Measurements from ENCODE around the gene VPS51. TPM values are rescaled to one million over a fixed set of nuclear protein-coding genes. Genes with fewer than 3 reads are reported as not detected.

VPS51 gene
- total RNA-seq (2013): 83.5 TPM
- polyA plus RNA-seq: 10 to 100 TPM; 37.2 to 77.3 (median 39.4) TPM
- polyA minus RNA-seq: 95.6 and 155 TPM in 2 replicates
- total RNA-seq: 16.0 to 78.5 (median 62.0) reads per million in 11 experiments

GRCh38 chr11:65095974-65096806 is at the start of gene VPS51:
TSS of gene VPS51 (plus strand) at chr11:65096214. CDS start at chr11:65096251, 37 bp downstream.
- Mint-ChIP-seq H3K9me3 (peaks cover 0 to 2% (median 0%) of the 10 kb centered on the region in 7 donors), H3K27me3 (ENCODE audit: low read depth in 3 of 3) (peaks cover 0 to 3% (median 0%) of the 10 kb centered on the region in 3 donors), H3K27ac (peak within 1 kb of the TSS; percentile 86 to 98 (median 95)), H3K4me1 (peaks cover 15% of the 10 kb centered on the region), H3K36me3 (peaks cover 9 to 10% of the 10 kb centered on the region in 2 donors), H3K4me3 (peak within 1 kb of the TSS; percentile 94 to 95)
- Histone ChIP-seq H4K20me1 (ENCODE audit: insufficient read depth, low read length) (peaks cover 4% of the 10 kb centered on the region), H3K79me2 (ENCODE audit: insufficient read depth, low read length) (peaks cover 29% of the 10 kb centered on the region), H3K4me2 (replicated peaks; ENCODE audit: extremely low read depth, low read length, poor library complexity, severe bottlenecking) (peak within 1 kb of the TSS; percentile 82), H3K9me3 (replicated peaks in 1 of 2; ENCODE audit: control insufficient read depth in 1 of 2, insufficient read depth in 1 of 2, low read length in 2 of 2) (no peaks in the 10 kb centered on the region), H3K36me3 (replicated peaks in 1 of 2; ENCODE audit: control insufficient read depth in 1 of 2, insufficient read depth in 2 of 2, low read length in 2 of 2) (peaks cover 6 to 9% of the 10 kb centered on the region in 2 donors), H3K4me1 (ENCODE audit: control insufficient read depth in 1 of 2, insufficient read depth in 2 of 2, low read length in 2 of 2) (peaks cover 9 to 19% of the 10 kb centered on the region in 2 donors), H3K9ac (ENCODE audit: insufficient read depth, low read length, poor library complexity, severe bottlenecking) (peak within 1 kb of the TSS; percentile 91), H3K27ac (ENCODE audit: low read depth in 1 of 2, low read length in 2 of 2) (peak within 1 kb of the TSS; percentile 66 to 88), H2AFZ (ENCODE audit: insufficient read depth, low read depth, low read length, poor library complexity, severe bottlenecking) (peak within 1 kb of the TSS; percentile 95), H3K4me3 (replicated peaks in 1 of 3; ENCODE audit: low read depth in 2 of 3, low read length in 3 of 3) (peak within 1 kb of the TSS; percentile 74 to 95 (median 85)), H3K27me3 (ENCODE audit: control insufficient read depth in 2 of 2, insufficient read depth in 2 of 2, low read length in 2 of 2) (no peaks in the 10 kb centered on the region)
- intact Hi-C loops (cut with micrococcal nuclease): loop anchor here in 1 of 2 donors (1.0 kb wide), 1 partner anchor 12 kb away; the partner anchor contains the start of genes CDCA5 and ZFPL1
- DNase-seq: peak; percentile 83 to 90 (median 88)
- TF ChIP-seq, protein P1, sequence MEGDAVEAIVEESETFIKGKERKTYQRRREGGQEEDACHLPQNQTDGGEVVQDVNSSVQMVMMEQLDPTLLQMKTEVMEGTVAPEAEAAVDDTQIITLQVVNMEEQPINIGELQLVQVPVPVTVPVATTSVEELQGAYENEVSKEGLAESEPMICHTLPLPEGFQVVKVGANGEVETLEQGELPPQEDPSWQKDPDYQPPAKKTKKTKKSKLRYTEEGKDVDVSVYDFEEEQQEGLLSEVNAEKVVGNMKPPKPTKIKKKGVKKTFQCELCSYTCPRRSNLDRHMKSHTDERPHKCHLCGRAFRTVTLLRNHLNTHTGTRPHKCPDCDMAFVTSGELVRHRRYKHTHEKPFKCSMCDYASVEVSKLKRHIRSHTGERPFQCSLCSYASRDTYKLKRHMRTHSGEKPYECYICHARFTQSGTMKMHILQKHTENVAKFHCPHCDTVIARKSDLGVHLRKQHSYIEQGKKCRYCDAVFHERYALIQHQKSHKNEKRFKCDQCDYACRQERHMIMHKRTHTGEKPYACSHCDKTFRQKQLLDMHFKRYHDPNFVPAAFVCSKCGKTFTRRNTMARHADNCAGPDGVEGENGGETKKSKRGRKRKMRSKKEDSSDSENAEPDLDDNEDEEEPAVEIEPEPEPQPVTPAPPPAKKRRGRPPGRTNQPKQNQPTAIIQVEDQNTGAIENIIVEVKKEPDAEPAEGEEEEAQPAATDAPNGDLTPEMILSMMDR (IDR thresholded peaks at IDR 0.05): no peak
- under 1% methylated on average over 31 of the region's 52 CpGs for WGBS (ENCODE audit: insufficient coverage)

DNA sequence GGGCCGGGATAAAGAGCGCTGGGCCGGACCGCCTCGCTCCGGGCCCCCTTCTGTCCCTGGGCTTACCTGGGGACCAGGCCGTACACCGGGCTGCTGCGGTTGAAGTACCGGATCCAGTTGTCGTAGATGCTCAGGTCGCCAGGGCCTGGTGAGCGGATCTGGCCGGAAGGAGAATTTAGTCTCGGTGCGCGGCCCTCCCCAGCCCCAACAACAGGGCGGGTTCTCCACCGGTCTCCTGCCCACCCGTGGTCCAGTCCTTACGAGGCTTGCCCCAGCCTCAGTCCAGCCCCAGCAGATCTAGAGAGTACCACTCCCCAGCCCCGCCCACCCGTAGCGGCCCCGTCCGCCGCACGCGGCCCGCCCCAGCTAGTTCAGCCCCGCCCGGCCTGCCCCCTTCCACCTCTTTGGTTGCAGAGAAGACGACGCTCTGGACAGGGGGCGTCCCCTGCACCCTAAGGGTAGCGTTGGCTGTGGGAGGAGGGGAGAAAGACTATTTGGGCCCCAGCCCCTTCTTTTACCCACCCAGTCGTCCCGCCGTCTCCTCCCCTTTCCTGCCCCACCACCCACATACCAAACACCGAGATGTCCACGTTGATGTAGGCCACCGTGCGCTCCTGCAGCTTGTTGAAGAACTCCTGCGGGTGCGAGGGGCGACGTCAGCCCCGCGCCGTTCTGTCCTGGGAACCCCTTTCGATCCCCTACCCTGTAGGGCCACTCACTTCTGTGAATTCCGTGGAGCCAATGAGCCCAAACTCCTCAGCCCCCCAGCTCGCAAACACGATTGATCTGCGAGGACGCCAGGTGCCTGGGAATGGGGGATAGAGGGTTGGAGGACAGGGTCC is 48.2 kb upstream of the VPS51 start:
- peaks cover 4% of the 10 kb centered on the region for H4K20me1 ChIP-seq (ENCODE audit: insufficient read depth, low read length)
- intact Hi-C loops (cut with micrococcal nuclease): no loop called here
- Mint-ChIP-seq H3K9me3 (no peaks in the 10 kb centered on the region), H3K27me3 (ENCODE audit: low read depth in 3 of 3) (peaks cover 0 to 10% (median 3%) of the 10 kb centered on the region in 3 donors), H3K27ac (peak overlapping the region in 2 of 7 donors; percentile 67 to 68), H3K36me3 (peaks cover 0 to 14% of the 10 kb centered on the region in 2 donors), H3K4me3 (peak overlapping the region; percentile 88 to 94), H3K4me1 (peaks cover 37% of the 10 kb centered on the region)
- peak overlapping the region; percentile 95 for H2AFZ ChIP-seq (ENCODE audit: insufficient read depth, low read depth, low read length, poor library complexity, severe bottlenecking)
- WGBS (ENCODE audit: insufficient coverage): 16% methylated on average over 38 of the region's 56 CpGs
- no peak overlapping the region for H3K27ac ChIP-seq (ENCODE audit: low read depth in 1 of 2, low read length in 2 of 2)
- peak overlapping the region; percentile 81 for H3K4me2 ChIP-seq (replicated peaks; ENCODE audit: extremely low read depth, low read length, poor library complexity, severe bottlenecking)
- peak overlapping the region; percentile 56 for H3K9ac ChIP-seq (ENCODE audit: insufficient read depth, low read length, poor library complexity, severe bottlenecking)
- H3K79me2 ChIP-seq (ENCODE audit: insufficient read depth, low read length): peaks cover 21% of the 10 kb centered on the region
- peaks cover 0 to 3% of the 10 kb centered on the region in 2 donors for H3K27me3 ChIP-seq (ENCODE audit: control insufficient read depth in 2 of 2, insufficient read depth in 2 of 2, low read length in 2 of 2)
- peaks cover 38 to 47% of the 10 kb centered on the region in 2 donors for H3K4me1 ChIP-seq (ENCODE audit: control insufficient read depth in 1 of 2, insufficient read depth in 2 of 2, low read length in 2 of 2)
- DNase-seq: no peak
- H3K4me3 ChIP-seq (replicated peaks in 1 of 3; ENCODE audit: low read depth in 2 of 3, low read length in 3 of 3): peak overlapping the region; percentile 36 to 74 (median 60)
- peaks cover 3 to 10% of the 10 kb centered on the region in 2 donors for H3K36me3 ChIP-seq (replicated peaks in 1 of 2; ENCODE audit: control insufficient read depth in 1 of 2, insufficient read depth in 2 of 2, low read length in 2 of 2)
- H3K9me3 ChIP-seq (replicated peaks in 1 of 2; ENCODE audit: control insufficient read depth in 1 of 2, insufficient read depth in 1 of 2, low read length in 2 of 2): no peaks in the 10 kb centered on the region
- TF ChIP-seq, protein P1 (IDR thresholded peaks at IDR 0.05): no peak
